ENCODE data around the gene PIEZO2.

Gene PIEZO2

DNA sequence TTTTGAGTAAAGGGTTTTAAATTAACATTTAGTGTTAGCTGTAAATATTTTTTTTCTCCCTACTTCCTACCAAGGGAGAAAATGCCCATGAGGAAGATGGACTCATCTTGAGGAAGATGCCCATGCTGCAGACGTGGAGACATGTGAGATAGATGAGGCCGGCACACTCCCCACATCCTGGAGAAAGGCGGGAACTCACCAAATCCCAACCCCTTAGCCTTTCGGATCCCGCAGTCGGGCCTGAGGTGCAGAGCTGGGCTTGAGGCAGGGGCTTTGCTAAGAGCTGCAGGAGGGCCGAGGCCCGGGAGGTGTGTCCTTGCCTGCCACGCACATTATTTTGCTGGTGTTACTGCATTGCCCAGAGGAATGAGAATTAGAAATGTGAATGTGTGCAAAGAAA is 485.6 kb downstream of the PIEZO2 start:
- ChIA-PET CTCF (no interaction called here), POLR2A (no interaction called here)
- Histone ChIP-seq H3K9me3 (ENCODE audit: control insufficient read depth, insufficient read depth, low read depth, low read length) (no peaks in the 10 kb centered on the region), H3K27ac (ENCODE audit: extremely low read depth, low read depth, low read length) (no peak overlapping the region), H3K4me1 (ENCODE audit: control insufficient read depth, insufficient read depth, low read length) (no peaks in the 10 kb centered on the region), H3K36me3 (ENCODE audit: control insufficient read depth in 2 of 2, insufficient read depth in 1 of 2, low read length in 2 of 2) (no peaks in the 10 kb centered on the region), H3K4me3 (ENCODE audit: low read depth, low read length) (no peak overlapping the region)
- no peak for TF ChIP-seq ZNF366 (tag by site-specific recombination; conservative IDR thresholded peaks at IDR 0.05)
- TF ChIP-seq ZXDB (tag by site-specific recombination; IDR thresholded peaks at IDR 0.05) = no peak
- TF ChIP-seq ZNF76 (tag by site-specific recombination; IDR thresholded peaks at IDR 0.05; ENCODE audit: borderline replicate concordance, low read depth) = no peak
- TF ChIP-seq, protein P1, sequence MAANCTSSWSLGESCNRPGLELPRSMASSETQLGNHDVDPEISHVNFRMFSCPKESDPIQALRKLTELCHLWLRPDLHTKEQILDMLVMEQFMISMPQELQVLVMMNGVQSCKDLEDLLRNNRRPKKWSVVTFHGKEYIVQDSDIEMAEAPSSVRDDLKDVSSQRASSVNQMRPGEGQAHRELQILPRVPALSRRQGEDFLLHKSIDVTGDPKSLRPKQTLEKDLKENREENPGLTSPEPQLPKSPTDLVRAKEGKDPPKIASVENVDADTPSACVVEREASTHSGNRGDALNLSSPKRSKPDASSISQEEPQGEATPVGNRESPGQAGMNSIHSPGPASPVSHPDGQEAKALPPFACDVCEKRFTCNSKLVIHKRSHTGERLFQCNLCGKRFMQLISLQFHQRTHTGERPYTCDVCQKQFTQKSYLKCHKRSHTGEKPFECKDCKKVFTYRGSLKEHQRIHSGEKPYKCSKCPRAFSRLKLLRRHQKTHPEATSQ (tag by site-specific recombination; IDR thresholded peaks at IDR 0.05) = no peak
- TF ChIP-seq ZFP3 (tag by site-specific recombination; IDR thresholded peaks at IDR 0.05; ENCODE audit: low read depth) = no peak
- no peak for TF ChIP-seq ZNF202 (tag by site-specific recombination; IDR thresholded peaks at IDR 0.05; ENCODE audit: borderline replicate concordance)
- no peak for TF ChIP-seq SP3 (tag by site-specific recombination; IDR thresholded peaks at IDR 0.05)
- TF ChIP-seq SALL2 (tag by site-specific recombination; IDR thresholded peaks at IDR 0.05; ENCODE audit: borderline replicate concordance) = no peak
- TF ChIP-seq PRDM1 (tag by site-specific recombination; IDR thresholded peaks at IDR 0.05) = no peak
- no peak for TF ChIP-seq ZNF155 (tag by site-specific recombination; IDR thresholded peaks at IDR 0.05)
- TF ChIP-seq ZNF514 (tag by site-specific recombination; IDR thresholded peaks at IDR 0.05) = no peak
- TF ChIP-seq BCL11A (tag by site-specific recombination; IDR thresholded peaks at IDR 0.05; ENCODE audit: low read depth) = no peak
- TF ChIP-seq ZNF585B (tag by site-specific recombination; IDR thresholded peaks at IDR 0.05) = no peak
- TF ChIP-seq ZNF777 (tag by site-specific recombination; IDR thresholded peaks at IDR 0.05; ENCODE audit: borderline replicate concordance) = no peak
- TF ChIP-seq ZNF324 (tag by site-specific recombination; IDR thresholded peaks at IDR 0.05) = no peak
- no peak for TF ChIP-seq ZBTB1 (tag by site-specific recombination; IDR thresholded peaks at IDR 0.05)
- no peak for TF ChIP-seq WT1 (tag by site-specific recombination; IDR thresholded peaks at IDR 0.05)
- no peak for TF ChIP-seq ZNF114 (tag by site-specific recombination; IDR thresholded peaks at IDR 0.05)
- TF ChIP-seq, protein P2, sequence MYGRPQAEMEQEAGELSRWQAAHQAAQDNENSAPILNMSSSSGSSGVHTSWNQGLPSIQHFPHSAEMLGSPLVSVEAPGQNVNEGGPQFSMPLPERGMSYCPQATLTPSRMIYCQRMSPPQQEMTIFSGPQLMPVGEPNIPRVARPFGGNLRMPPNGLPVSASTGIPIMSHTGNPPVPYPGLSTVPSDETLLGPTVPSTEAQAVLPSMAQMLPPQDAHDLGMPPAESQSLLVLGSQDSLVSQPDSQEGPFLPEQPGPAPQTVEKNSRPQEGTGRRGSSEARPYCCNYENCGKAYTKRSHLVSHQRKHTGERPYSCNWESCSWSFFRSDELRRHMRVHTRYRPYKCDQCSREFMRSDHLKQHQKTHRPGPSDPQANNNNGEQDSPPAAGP (tag by site-specific recombination; IDR thresholded peaks at IDR 0.05) = no peak

DNA sequence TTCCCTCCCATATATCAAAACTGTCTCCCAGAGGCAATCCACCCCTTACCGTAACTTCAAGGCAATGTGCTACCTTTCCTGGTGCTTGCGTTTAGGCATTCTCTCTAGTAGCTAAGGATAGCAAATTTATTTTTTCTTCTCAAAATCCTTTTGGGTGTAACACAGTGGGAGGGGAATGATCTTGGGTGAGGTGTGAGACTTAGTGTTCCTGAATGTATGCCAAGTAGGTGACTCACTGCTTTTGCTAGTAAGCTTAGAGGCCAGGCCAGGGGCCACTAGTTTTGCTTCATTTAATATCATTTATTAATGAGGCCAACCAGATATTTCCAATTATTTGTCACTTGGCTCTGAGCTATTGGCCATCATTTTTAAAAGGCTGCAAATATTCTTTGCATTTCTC is 488.1 kb downstream of the PIEZO2 start:
- CTCF ChIA-PET = interaction anchor here (0.6 kb wide), 1 partner anchor 899 kb away, joined by 3 read pairs; no protein-coding TSS in a partner anchor
- no peaks in the 10 kb centered on the region for H3K9me3 ChIP-seq (ENCODE audit: control insufficient read depth, insufficient read depth, low read depth, low read length)
- POLR2A ChIA-PET = no interaction called here
- no peak overlapping the region for H3K27ac ChIP-seq (ENCODE audit: extremely low read depth, low read depth, low read length)
- H3K4me3 ChIP-seq (ENCODE audit: low read depth, low read length) = no peak overlapping the region
- H3K36me3 ChIP-seq (ENCODE audit: control insufficient read depth in 2 of 2, insufficient read depth in 1 of 2, low read length in 2 of 2) = no peaks in the 10 kb centered on the region
- no peaks in the 10 kb centered on the region for H3K4me1 ChIP-seq (ENCODE audit: control insufficient read depth, insufficient read depth, low read length)
- TF ChIP-seq, protein P2 (tag by site-specific recombination; IDR thresholded peaks at IDR 0.05) = no peak
- 0 out of 2 replicates have a peak, but pooled peaks have one; percentile 8 for TF ChIP-seq GLIS1 (tag by site-specific recombination; IDR thresholded peaks at IDR 0.05)
